ENCODE data around the gene REV1.
"Not testable (repeated sequence)": the region's sequence is repeated elsewhere in the genome, so short reads cannot be mapped to it uniquely, and the experiment has no call there.

Gene REV1

GRCh38 chr2:99514357-99514756 lies 24.5 kb upstream of the REV1 start:
- TF ChIP-seq CTCF (IDR thresholded peaks at IDR 0.05; ENCODE audit: insufficient read depth, low read depth, low read length, missing control alignments) = no peak
- no peak for DNase-seq (ENCODE audit: low read depth)
- H3K4me3 ChIP-seq (ENCODE audit: low read length) = no peak overlapping the region

- TF ChIP-seq CTCF (IDR thresholded peaks at IDR 0.05; ENCODE audit: insufficient read depth, low read depth, low read length, missing control alignments) = no peak
- no peak for DNase-seq (ENCODE audit: low read depth)
- H3K4me3 ChIP-seq (ENCODE audit: low read length) = no peak overlapping the region
Measured at GRCh38 chr2:99512181-99512591, 22.4 kb upstream of the REV1 start.

- TF ChIP-seq CTCF (IDR thresholded peaks at IDR 0.05; ENCODE audit: insufficient read depth, low read depth, low read length, missing control alignments) = no peak
- no peak for DNase-seq (ENCODE audit: low read depth)
- H3K4me3 ChIP-seq (ENCODE audit: low read length) = no peak overlapping the region
Measured at GRCh38 chr2:99509387-99509786, 19.6 kb upstream of the REV1 start.

GRCh38 chr2:99507937-99508818 lies 18.4 kb upstream of the REV1 start:
- TF ChIP-seq CTCF (IDR thresholded peaks at IDR 0.05; ENCODE audit: insufficient read depth, low read depth, low read length, missing control alignments) = no peak
- DNase-seq (ENCODE audit: low read depth) = no peak
- no peak overlapping the region for H3K4me3 ChIP-seq (ENCODE audit: low read length)

GRCh38 chr2:99504844-99505584 lies 15.2 kb upstream of the REV1 start:
- no peak for TF ChIP-seq CTCF (IDR thresholded peaks at IDR 0.05; ENCODE audit: insufficient read depth, low read depth, low read length, missing control alignments)
- DNase-seq (ENCODE audit: low read depth) = no peak
- no peak overlapping the region for H3K4me3 ChIP-seq (ENCODE audit: low read length)

GRCh38 chr2:99503662-99504416 lies 14.0 kb upstream of the REV1 start:
- peak; percentile 89 for DNase-seq (ENCODE audit: low read depth)
- H3K4me3 ChIP-seq (ENCODE audit: low read length) = not testable (repeated sequence)

- no peak for TF ChIP-seq CTCF (IDR thresholded peaks at IDR 0.05; ENCODE audit: insufficient read depth, low read depth, low read length, missing control alignments)
- no peak for DNase-seq (ENCODE audit: low read depth)
- no peak overlapping the region for H3K4me3 ChIP-seq (ENCODE audit: low read length)
Measured at GRCh38 chr2:99496021-99496420, 6.2 kb upstream of the REV1 start.
